Measurements from ENCODE around the gene IGSF8.
"Not testable (repeated sequence)": the region's sequence is repeated elsewhere in the genome, so short reads cannot be mapped to it uniquely, and the experiment has no call there.

Gene IGSF8

DNA sequence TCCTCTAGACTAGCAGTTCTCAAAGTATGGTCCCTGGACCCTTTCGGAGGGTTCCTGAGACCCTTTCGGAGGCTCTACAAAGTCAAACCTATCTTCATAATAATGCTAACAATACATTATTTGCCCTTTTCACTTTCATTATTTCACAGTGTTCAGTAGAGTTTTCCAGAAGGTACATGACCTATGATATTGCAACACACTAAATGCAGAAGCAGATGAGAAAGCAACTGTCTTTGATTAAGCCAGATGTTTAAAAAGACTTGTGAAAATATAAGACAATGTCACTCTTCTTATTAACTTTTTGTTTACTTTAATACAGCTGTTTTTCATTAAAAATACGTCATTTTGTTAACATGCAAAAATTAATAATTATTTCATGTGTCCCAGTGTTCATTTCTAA lies 34.3 kb downstream of the IGSF8 start:
- DNase-seq: no peak

DNA sequence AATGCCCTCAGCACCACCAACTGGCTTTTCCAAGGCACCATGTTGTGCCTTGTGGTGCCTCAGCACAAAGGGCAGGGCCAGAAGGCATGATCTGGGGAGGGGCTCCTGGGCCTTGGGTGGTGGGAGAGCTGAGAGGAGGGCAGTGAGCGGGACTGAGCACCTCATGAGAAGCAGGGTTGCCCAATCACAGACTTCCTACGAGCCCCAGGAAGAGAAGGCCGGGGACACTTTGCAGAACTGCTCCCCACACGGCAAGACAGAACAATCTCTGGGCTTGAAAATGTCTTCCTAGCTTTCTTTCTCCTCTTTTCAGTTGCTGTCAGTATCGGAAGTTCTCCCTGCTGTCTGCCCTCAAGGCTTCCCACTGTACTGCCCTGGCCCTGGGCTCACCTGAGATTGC lies 35.2 kb downstream of the IGSF8 start:
- no peak for DNase-seq

DNA sequence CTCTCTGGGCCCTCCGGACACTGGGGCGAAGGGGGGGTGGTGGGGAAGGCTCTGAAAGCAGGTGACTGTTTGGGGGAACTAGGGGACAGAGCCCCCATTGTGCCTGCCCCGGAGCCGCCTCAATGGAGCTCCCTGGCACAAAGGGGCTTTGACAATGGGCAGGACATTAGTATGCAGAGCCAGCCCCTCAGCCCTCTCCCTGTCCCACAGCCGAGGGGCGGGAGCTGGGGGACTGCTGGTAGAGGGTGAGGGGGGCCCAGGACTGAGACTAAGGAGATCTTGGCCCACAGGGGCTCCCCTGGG lies 36.2 kb downstream of the IGSF8 start:
- no peak for DNase-seq

DNA sequence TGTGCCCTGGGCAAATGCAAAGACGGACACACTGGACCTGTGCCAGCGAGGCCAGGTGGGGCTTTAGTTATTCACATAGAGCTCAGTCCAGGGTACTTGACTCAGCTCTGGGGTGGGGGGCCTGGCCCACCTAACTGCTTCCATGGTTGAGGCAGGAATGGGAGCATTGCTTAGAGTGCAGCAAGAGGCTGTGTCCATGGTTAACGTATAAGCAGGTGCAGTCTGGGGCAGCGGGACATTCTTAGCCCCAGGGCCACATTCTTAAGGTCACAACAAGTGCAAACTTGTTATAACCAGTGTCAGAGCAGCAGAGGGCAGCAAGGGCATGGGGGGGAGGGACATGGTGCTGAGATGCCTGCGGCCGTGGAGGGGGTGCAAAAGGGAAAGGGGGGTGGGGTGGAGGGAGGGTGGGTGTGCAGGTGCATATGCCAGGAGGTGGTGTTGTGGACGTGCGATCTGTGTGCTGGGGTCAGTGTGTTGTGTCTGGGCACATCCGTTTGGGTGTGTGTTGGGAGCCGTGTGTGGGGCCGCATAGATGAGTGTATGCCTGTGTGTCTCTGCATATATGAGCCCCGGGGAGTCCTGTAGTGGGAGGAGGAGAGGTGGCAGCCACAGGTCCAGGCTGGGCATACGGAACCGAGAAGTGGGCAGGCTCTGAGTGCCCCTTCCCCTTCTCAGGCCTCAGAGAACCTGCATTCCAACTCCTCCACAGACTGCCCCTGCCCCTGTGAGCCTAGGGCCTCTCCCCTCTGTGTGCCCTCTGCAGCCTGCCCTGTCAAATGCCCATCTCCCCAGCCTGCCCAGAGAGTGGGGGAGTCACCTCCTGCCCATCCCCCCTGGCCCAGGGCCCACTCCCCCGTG lies 36.8 kb downstream of the IGSF8 start:
- DNase-seq: no peak

DNA sequence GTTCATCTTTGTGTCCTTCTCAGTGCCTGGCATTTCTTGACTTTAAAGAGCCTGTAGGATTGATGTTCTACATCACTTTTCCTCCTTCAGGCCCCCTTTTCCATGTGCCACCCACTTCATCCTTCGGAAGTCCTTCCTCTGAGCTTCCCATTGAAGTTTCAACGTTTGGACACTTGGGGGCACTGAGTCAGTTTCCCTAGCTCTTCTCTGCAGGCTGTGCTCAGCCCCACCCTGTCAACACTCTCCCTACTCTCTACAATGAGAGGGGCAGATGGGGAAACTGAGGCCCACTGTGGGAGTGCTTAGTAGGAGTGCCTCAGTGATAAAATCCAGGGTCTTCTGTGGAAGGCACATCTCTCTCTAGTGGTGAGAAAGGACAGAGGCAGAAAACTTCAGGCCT lies 40.3 kb downstream of the IGSF8 start:
- DNase-seq: no peak

DNA sequence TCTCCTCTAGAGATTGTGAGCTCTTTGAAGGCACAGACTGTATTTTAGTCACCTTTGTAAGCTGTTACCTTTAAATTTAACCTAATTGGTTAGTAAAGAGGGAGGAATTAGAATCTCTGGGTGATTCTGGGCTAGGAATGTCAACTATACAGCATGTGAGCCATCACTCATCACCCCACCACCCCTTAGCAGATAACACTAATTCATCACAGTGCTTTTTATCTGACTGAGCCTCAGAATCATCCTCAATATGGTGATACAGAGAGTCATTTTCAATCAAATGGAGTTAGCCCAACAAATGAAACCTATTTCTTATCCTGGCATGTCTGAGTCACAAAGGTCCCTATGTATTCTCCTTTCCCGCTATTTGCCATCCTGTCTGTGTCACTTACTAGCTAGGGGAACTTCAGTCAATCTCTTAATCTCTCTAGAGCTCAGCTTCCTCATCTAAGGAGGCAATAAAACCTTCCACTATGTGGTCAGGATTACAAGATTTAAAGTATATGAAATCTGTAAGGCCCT lies 41.7 kb downstream of the IGSF8 start:
- no peak for DNase-seq

DNA sequence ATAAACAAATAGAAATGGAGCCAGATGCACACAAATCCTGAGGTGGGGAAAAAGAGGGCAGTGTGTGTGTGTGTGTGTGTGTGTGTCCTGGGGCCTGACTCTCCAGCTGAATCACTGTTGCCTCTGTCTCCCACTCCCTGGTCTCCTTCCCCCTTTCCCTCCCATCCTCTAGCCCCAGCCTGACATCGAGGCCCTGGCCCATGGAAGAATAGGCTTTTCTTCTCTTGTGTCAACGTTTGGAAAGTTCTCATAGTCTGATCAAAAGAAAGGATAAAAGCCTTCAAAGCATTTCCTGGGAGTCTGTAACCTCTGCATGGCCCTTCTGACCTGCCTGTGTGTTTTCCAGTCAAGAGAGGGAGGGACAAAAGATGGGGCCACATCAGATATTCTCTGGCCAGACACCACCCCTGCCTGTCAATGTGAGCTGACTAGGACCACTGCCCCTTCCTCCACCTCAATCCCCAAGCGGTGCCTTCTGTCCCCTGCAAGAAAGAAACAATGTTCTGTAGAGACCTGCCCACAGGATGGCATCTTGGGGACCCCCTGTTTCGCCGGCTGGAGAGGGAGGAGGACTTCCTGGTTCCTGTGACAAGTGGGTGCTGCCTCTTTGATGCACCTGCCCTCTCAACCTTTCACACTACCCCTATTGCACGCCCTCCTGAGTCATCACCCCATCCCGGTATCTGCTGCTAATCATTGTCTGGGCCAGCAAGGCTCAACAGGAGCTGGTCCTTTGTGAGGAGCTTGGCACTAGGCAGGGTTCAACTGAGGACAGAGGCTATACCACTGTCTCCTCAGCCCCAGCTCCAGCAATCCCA lies 44.7 kb downstream of the IGSF8 start:
- no peak for DNase-seq

DNA sequence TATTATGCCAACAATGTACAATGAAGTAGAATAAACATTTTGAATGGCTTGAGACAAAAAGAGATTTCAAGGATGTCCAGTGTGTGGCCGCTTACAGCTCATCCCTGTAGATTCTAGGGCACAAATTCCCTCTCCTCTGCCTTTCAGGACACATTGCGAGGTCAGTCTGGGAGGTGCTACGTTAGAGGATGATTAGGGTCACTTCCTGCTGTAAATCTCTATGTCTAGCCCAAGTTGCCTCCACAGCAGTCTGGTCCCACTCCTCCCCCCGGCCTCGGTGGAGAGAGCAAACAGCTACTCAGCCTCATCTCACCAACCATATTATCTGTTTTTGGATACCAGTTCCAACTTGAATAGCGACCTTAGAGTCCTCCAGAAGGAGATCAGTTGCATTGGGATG lies 45.5 kb downstream of the IGSF8 start:
- no peak for DNase-seq

DNA sequence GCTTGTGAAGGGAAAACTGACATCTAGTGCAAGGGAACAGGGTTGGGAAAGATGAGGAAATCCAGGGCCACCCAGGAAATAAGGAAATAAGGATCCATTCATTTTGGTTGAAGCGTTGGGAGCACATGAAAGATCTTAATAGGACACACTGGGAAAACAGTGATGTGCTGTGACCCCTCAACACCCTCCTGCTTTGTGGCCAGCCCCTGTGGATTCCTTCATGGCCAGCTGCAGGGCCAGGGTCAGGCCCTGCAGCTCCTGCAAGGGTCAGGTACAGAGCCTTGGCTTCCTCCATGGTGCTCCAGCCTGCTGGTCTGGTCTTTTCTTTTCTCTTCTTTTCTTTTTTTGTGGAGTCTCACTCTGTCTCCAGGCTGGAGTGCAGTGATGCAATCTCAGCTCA lies 47.8 kb downstream of the IGSF8 start:
- no peak for DNase-seq

DNA sequence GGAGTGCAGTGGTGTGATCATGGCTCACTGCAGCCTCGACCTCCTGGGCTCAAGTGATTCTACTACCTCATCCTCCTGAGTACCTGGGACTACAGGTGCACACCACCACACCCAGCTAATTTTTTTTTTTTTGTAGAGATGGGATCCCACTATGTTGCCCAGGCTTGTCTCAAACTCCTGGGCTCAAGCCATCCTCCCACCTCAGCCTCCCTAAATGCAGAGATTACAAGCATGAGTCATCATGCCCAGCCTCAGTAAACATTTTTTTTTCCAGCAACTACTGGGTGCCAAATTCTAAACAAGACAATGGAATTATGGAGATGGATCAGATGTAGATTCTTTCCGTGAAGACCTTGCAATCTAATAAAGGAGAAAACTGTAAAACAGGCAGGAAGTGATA lies 48.2 kb downstream of the IGSF8 start:
- not testable (repeated sequence) for DNase-seq

DNA sequence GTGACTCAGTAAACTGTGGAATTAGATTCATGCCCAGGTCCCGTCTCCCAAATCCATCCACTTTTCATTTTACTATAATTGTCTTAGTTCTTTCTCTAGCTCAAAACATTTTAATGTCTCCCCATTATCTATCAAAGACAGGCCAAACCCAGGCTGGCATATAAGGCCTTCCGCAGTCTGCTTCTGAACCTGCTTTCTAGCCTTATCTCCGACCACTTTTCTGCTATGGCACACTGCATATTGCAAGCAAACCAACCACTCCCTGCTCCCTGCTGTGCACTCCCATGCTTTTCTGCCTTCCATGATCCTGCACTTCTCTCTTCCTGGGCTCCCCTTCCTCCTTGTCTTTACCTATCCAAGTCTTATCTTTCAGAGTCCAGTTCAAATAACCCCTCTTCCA lies 49.3 kb downstream of the IGSF8 start:
- DNase-seq: no peak

DNA sequence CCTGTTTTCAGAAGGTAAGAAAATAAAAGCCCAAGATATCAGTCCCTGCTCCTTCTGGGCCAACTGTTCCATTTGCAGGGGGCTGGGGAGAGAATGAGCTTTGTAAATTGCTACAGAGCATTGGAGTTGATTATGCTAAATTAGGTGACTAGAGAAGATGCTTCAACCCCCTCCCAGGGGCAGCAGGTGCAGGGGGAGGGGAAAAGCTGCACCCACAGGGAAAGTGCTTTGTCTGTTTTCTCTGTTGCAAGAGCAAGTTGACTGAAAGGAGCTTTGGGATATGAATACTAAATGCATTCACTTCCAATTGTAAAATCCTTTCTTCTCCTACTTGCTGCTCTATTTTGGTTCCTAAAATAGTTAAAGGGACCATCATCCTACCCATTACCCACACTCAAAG lies 50.1 kb downstream of the IGSF8 start:
- DNase-seq: no peak

DNA sequence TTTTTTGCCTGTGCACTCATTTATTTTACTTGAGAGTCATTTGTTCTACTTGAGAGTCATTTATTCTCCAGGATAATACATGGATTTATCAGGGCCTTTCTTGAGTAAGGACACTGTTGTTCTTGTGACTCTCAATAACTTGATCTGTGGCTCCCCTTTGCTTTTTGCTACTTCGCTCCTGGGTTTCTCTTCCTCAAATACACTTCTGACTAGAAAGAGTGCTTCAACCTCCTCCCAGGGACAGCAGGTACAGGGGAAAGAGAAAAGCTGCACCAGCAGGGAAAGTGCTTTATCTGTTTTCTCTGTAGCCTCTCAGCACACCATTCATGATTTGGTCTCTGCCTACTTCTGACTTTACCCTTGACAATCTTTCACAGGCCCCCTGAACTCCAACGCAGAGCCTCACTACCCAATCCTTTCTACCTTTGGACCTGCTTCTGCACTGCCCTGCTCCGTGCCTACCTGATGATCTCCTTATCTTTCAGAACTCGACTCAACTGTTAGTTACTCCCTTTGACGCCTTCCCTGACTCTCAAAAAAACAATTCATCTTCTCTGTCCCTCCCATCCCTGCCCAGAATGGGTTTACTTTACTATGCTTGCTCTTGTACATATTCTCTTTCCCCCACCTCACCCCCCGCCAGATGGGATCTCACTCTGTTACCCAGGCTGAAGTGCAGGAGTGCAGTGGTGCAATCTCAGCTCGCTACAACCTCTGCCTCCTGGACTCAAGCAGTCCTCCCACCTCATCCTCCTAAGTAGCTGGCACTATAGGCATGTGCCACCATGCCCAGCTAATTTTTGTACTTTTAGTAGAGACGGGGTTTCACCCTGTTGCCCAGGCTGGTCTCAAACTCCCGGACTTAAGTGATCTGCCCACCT lies 51.1 kb downstream of the IGSF8 start:
- no peak for DNase-seq

DNA sequence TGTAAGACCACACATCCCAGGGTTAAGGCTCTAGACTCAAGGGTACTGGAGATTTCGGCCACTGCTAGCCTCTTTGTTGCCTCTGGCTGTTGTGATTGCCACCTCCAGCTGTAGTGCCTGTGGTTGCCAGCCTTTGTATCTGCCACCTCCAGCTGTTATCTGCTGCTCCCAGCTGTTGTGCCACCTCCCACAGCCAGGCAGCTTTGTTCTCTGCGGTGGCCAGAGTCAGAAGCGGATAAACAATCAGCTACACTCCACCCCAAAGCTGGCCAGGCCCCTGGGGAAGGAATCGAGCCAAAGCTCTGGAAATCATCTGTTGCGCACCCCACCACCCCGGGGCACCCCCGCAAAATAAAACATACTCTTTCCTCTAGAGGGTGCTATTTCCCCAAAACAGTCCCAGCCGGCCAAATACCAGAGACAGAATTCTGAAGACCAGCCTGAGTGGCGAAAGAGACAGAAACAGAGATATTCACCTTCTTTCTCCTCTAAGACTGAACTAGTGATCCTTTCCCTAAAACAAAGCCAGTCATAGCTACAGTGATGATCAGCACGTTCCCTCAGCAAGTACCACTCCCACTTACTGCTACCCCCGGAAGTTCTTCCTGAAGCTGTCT lies 51.8 kb downstream of the IGSF8 start:
- DNase-seq: peak in 4 of 5 donors; percentile 8 to 43 (median 20)

DNA sequence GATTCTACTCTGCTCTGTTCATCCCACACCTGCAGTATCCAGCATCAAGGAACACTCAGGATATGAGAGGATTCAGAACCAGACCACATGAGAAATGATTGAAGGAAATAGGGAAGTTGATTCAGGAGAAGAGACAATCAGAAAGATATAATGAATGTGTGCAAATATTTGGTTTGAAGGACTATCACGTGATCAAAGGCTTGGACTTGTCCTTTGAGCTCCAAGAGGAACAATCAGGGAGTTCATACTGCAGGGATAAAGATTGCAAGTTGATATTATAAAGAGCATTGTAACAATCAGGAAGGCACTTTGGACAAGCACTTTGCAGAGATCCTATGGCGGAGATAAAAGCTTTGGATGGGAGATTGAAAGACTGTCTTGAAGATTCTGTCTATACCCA lies 52.8 kb downstream of the IGSF8 start:
- DNase-seq: no peak

DNA sequence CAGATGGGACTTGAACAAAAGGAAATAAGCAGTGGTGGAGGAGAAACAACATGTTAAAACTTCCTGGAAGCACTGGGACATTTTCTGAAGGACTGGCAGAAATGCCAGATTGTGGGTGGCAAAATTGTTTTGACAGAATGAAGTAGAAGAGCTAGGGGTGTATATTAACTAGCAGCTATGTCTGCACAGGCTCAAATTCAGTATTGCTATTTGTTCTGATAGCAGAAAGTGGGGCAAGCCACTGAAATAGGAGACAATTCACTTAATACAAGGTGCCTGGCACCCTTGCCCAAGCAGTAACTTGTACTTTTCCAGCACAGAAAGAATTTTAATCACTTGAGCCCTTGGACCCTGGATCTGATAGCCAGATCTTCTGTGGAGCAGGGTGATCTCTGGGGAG lies 54.9 kb downstream of the IGSF8 start:
- DNase-seq: no peak

All from T-helper 1 cell (primary cell).